K562 (cell line): ENCODE data around the gene LTA. TPM values are rescaled to one million over a fixed set of nuclear protein-coding genes. Genes with fewer than 3 reads are reported as not detected.
A peak's percentile ranks its signal among the peaks of the same experiment; 100 is the strongest.

Source experiments
- CBFB ChIP-seq: sonication (generic); formaldehyde crosslinking; IDR thresholded peaks from 2 replicates; pipeline ENCODE4 v1.4.0; 2020; ENCODE audit warnings: mild to moderate bottlenecking, missing genetic modification reagents
- CLOCK ChIP-seq: fragments of 250-450 bp; sonication (Bioruptor Pico); IDR thresholded peaks from 2 replicates; pipeline ENCODE4 v1.4.0; 2020; ENCODE audit warnings: mild to moderate bottlenecking, moderate library complexity, borderline replicate concordance
- E2F3 ChIP-seq: fragments of 250-450 bp; sonication (Bioruptor Pico); IDR thresholded peaks from 2 replicates; pipeline ENCODE4 v1.4.0; 2020; ENCODE audit warnings: mild to moderate bottlenecking
- EP400 ChIP-seq: fragments of 450-650 bp; IDR thresholded peaks from 2 replicates; pipeline ENCODE4 v1.6.1; 2017; ENCODE audit warnings: antibody characterized with exemption, mild to moderate bottlenecking, moderate library complexity
- ESRRA ChIP-seq: fragments of 450-650 bp; IDR thresholded peaks from 2 replicates; pipeline ENCODE4 v1.6.1; 2014; ENCODE audit warnings: low read depth, mild to moderate bottlenecking, moderate library complexity, borderline replicate concordance
- ETV6 ChIP-seq, 3 experiments: fragments of 150-350 bp in 1 of 3; sonication (generic) in 1 of 3; formaldehyde crosslinking in 1 of 3; IDR thresholded peaks; 2 replicates each; pipeline versions ENCODE4 v1.6.1 to v1.8.0; 2014 to 2022; ENCODE audit warnings: borderline replicate concordance in 2 of 3, low read depth in 2 of 3, antibody characterized with exemption in 1 of 3, low read length in 1 of 3, mild to moderate bottlenecking in 1 of 3, missing genetic modification reagents in 1 of 3
- ILF3 ChIP-seq: fragments of 450-650 bp; IDR thresholded peaks from 2 replicates; pipeline ENCODE4 v1.6.1; 2018; ENCODE audit warnings: antibody characterized with exemption, mild to moderate bottlenecking, moderate library complexity, borderline replicate concordance
- PHB ChIP-seq: fragments of 250-450 bp; sonication (Bioruptor Pico); IDR thresholded peaks from 2 replicates; pipeline ENCODE4 v1.5.0; 2021
- RAD51 ChIP-seq: fragments of 450-650 bp; IDR thresholded peaks from 2 replicates; pipeline ENCODE4 v1.7.1; 2016; ENCODE audit warnings: low read depth, mild to moderate bottlenecking, borderline replicate concordance
- RCOR1 ChIP-seq, 2 experiments: IDR thresholded peaks; 2 replicates each; pipeline ENCODE4 v1.6.1; 2012; ENCODE audit warnings: low read depth in 2 of 2, low read length in 2 of 2, borderline replicate concordance in 1 of 2, improper control_type of control experiment in 1 of 2
- SP1 ChIP-seq: sonication (generic); formaldehyde crosslinking; IDR thresholded peaks from 2 replicates; pipeline ENCODE4 v1.8.1; 2022; ENCODE audit warnings: mild to moderate bottlenecking, missing genetic modification reagents
- SPI1 ChIP-seq: IDR thresholded peaks from 2 replicates; pipeline ENCODE4 v1.6.1; 2011; ENCODE audit warnings: low read depth, low read length, control low read depth, borderline replicate concordance
- TCF15 ChIP-seq: fragments of 250-450 bp; sonication (Bioruptor Pico); IDR thresholded peaks from 2 replicates; pipeline ENCODE4 v1.8.0; 2022; ENCODE audit warnings: moderate library complexity, mild to moderate bottlenecking, inconsistent platforms
- TCF7L2 ChIP-seq: fragments of 150-350 bp; IDR thresholded peaks from 2 replicates; pipeline ENCODE4 v1.6.1; 2016; ENCODE audit warnings: low read depth, mild to moderate bottlenecking, low read length, moderate library complexity
- TRIM24 ChIP-seq, 2 experiments: fragments of 450-650 bp; IDR thresholded peaks; 2 replicates each; pipeline ENCODE4 v1.6.1; 2016
- ZBTB8A ChIP-seq: fragments of 450-650 bp; IDR thresholded peaks from 2 replicates; pipeline ENCODE4 v1.6.1; 2018; ENCODE audit warnings: mild to moderate bottlenecking, moderate library complexity; ENCODE audit not compliant: partially characterized antibody
- ZC3H4 ChIP-seq: sonication (generic); formaldehyde crosslinking; IDR thresholded peaks from 2 replicates; pipeline ENCODE4 v1.9.0; 2021; ENCODE audit warnings: missing genetic modification reagents, borderline replicate concordance
- ZNF764 ChIP-seq: fragments of 250-450 bp; sonication (Bioruptor Pico); IDR thresholded peaks from 2 replicates; pipeline ENCODE4 v1.4.0; 2020; ENCODE audit warnings: low read depth, mild to moderate bottlenecking, moderate library complexity
- polyA plus RNA-seq, 8 experiments: library from polyadenylated mRNA; depleted of rRNA in 4 of 8; stranded (reverse) in 5 of 8; unstranded in 3 of 8; fragments of >200 nt; fragmentation: Nextera tagmentation in 2 of 8; fragmentation: Illumina TruSeq in 1 of 8; extraction: Ambion mirVana in 2 of 8; extraction: Trizol in 1 of 8; gene quantifications; 2 replicates each; pipeline versions ENCODE4 v1.2.1 to v1.2.3, GENCODE V29; 2011 to 2014; ENCODE audit warnings: inconsistent platforms in 1 of 8, missing spikeins in 1 of 8
- total RNA-seq, 7 experiments: library from RNA; depleted of rRNA in 6 of 7; stranded (reverse); fragments of >200 nt in 6 of 7; fragmentation: Illumina TruSeq in 2 of 7; extraction: Trizol in 2 of 7; gene quantifications; 2 replicates each; pipeline versions ENCODE4 v1.2.1 to v1.2.3, GENCODE V29; 2011 to 2021; ENCODE audit warnings: low replicate concordance in 1 of 7

LTA gene
- total and polyA plus RNA-seq, 9 of the 15 experiments (the other 6 are each of a cell fraction or from before 2014, with no cell fraction given), result 0.80 TPM; not detected in 8

GRCh38 chr6:31586599-31587281 lies 14.7 kb downstream of the LTA start (continued):
- TF ChIP-seq SP1 (CRISPR knock-in tag) (no peak), SPI1 (peak; percentile 83), TRIM24 (IDR thresholded peaks at IDR 0.05) (no peak), EP400 (no peak), E2F3 (no peak), RCOR1 (IDR thresholded peaks at IDR 0.05; ENCODE audit: borderline replicate concordance in 1 of 2, low read depth in 2 of 2, low read length in 2 of 2) (no peak), TCF15 (CRISPR knock-in tag) (no peak), PHB (CRISPR knock-in tag) (no peak), CLOCK (CRISPR knock-in tag) (no peak), CBFB (CRISPR knock-in tag) (no peak), ZNF764 (no peak), ESRRA (no peak), RAD51 (0 out of 2 replicates have a peak, but pooled peaks have one; percentile 28), ETV6 (IDR thresholded peaks at IDR 0.05; ENCODE audit: borderline replicate concordance in 1 of 2, low read depth in 2 of 2, low read length in 1 of 2) (peak in 1 of 2 experiments; percentile 57; a peak in 1 of 4 replicates), ETV6 (CRISPR knock-in tag; IDR thresholded peaks at IDR 0.05; ENCODE audit: borderline replicate concordance) (no peak), ILF3 (no peak), ZC3H4 (CRISPR knock-in tag) (no peak), ZBTB8A (no peak), TCF7L2 (no peak)
